ENCODE measurements around the gene HYAL3. TPM values are rescaled to one million over a fixed set of nuclear protein-coding genes. Genes with fewer than 3 reads are reported as not detected.
A peak's percentile ranks its signal among the peaks of the same experiment; 100 is the strongest.

Gene HYAL3
- total RNA-seq, 1 experiment from 2014 or later: 2.9 TPM

DNA sequence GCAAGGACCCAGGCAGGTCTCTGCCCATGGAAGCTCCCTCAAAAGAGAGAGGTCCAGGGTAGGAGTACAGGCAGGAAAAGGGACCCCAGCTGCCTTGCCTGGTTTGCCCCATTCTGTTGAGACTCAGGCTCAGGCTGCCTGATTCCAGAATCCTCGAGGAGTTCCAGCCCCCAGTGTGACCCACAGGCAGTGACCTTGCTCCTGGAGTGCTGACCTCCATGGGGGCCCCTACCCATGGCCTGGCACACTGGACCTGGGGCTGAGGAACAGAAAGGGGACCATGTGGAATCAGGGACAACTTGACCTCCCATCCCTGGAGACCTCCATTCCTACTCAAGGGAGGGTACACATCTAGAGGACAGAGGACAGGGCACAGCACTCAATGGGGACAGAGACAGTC, 33.6 kb downstream of the HYAL3 start (continued):
- TF ChIP-seq, protein P1, sequence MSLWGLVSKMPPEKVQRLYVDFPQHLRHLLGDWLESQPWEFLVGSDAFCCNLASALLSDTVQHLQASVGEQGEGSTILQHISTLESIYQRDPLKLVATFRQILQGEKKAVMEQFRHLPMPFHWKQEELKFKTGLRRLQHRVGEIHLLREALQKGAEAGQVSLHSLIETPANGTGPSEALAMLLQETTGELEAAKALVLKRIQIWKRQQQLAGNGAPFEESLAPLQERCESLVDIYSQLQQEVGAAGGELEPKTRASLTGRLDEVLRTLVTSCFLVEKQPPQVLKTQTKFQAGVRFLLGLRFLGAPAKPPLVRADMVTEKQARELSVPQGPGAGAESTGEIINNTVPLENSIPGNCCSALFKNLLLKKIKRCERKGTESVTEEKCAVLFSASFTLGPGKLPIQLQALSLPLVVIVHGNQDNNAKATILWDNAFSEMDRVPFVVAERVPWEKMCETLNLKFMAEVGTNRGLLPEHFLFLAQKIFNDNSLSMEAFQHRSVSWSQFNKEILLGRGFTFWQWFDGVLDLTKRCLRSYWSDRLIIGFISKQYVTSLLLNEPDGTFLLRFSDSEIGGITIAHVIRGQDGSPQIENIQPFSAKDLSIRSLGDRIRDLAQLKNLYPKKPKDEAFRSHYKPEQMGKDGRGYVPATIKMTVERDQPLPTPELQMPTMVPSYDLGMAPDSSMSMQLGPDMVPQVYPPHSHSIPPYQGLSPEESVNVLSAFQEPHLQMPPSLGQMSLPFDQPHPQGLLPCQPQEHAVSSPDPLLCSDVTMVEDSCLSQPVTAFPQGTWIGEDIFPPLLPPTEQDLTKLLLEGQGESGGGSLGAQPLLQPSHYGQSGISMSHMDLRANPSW (CRISPR knock-in tag; conservative IDR thresholded peaks at IDR 0.05; ENCODE audit: low read depth): no peak

DNA sequence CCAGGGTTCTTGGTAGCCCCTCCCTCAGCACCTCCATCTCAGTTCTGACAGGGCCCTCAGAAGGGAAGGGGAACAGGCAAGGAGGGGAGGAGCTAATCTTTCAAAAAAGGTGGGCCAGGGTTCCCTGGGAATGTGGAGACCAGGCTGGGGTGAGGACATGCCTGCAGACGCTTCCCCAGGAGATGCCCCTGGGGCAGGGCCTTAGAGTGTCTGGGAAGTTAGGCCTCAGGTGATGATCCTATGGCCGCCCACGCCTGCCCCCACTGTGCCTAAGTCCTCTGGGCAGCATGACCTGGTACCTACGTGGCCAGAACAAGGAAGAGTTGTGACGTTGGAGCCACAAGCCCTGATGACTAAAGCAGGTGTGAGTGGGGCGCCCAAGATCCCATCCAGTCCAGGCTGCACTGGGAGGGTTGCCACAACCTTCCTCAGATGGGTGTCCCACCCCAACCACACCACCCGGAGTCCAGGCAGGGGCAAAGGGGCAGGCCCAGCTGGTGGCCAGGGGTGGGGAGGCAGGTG, 34.2 kb downstream of the HYAL3 start:
- ATAC-seq: no peak
- 0 out of 2 replicates have a peak overlapping the region, but pooled peaks have one; percentile 24 for H3K4me3 Mint-ChIP-seq

DNA sequence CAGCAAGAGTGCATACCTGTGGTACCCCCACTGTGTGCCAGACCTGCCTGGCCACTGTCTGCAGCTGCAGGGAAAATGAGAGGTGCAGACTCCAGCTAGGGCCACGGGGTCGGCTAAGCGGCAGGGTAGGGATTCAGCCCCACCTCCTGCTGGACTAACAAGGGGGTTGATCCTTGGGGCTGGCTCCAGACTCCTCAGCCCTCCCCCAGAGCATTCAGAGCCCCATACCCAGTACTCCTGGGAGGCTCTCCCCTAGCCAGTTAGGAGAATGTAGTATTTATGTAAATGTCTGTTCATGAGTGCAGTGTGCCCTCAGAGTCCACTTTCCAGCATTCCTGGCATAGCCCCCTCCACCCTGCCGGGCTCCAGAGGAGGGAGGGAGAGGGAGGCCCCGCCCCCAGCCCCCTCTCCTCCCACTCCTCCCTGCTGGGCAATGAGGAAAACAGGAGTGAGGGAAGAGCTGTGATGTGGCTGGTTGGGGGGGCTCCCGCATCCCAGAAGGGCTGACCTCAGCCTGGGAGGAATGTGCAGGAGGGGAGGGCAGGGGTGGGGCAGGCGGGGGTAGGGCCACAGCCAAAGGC, 34.7 kb downstream of the HYAL3 start:
- Mint-ChIP-seq H3K9me3 (no peaks in the 10 kb centered on the region), H3K27me3 (ENCODE audit: low read depth) (no peaks in the 10 kb centered on the region; the same call in 1 of the 2 replicates), H3K36me3 (no peaks in the 10 kb centered on the region), H3K4me3 (peak overlapping the region; percentile 49), H3K4me1 (peaks cover 53% of the 10 kb centered on the region), H3K27ac (peak overlapping the region; percentile 99)
- ChIA-PET CTCF (interaction anchor here (0.5 to 4.4 kb wide), 35 partner anchors 8 to 888 kb away, joined by 3 to 73 read pairs (median 5); partner anchors contain the start of genes CISH, GNAI2, GNAT1 and HYAL1), POLR2A (interaction anchor here (0.6 to 1.8 kb wide), 10 partner anchors 18 to 174 kb away, joined by 3 to 13 read pairs (median 6); partner anchors contain the start of genes HYAL3 and NAA80)
- TF ChIP-seq SP1 (CRISPR knock-in tag; conservative IDR thresholded peaks at IDR 0.05): peak; percentile 57
- no peak for TF ChIP-seq NFE2L1 (CRISPR knock-in tag; IDR thresholded peaks at IDR 0.05)
- TF ChIP-seq ZBTB21 (CRISPR knock-in tag; IDR thresholded peaks at IDR 0.05; ENCODE audit: borderline replicate concordance): peak; percentile 13; the same call in 1 of the 2 replicates
- peak; percentile 92 for DNase-seq (ENCODE audit: low spot score)
- peak; percentile 67 for ATAC-seq

More for the DNA sequence above, 34.2 kb downstream of the HYAL3 start:
- TF ChIP-seq, protein P2, sequence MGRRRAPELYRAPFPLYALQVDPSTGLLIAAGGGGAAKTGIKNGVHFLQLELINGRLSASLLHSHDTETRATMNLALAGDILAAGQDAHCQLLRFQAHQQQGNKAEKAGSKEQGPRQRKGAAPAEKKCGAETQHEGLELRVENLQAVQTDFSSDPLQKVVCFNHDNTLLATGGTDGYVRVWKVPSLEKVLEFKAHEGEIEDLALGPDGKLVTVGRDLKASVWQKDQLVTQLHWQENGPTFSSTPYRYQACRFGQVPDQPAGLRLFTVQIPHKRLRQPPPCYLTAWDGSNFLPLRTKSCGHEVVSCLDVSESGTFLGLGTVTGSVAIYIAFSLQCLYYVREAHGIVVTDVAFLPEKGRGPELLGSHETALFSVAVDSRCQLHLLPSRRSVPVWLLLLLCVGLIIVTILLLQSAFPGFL (CRISPR knock-in tag; IDR thresholded peaks at IDR 0.05; ENCODE audit: borderline replicate concordance): no peak
- TF ChIP-seq, protein P1 (CRISPR knock-in tag; conservative IDR thresholded peaks at IDR 0.05; ENCODE audit: low read depth): no peak
- TF ChIP-seq ZBTB21 (CRISPR knock-in tag; IDR thresholded peaks at IDR 0.05; ENCODE audit: borderline replicate concordance): peak; percentile 15; the same call in 1 of the 2 replicates
- TF ChIP-seq, protein P3, sequence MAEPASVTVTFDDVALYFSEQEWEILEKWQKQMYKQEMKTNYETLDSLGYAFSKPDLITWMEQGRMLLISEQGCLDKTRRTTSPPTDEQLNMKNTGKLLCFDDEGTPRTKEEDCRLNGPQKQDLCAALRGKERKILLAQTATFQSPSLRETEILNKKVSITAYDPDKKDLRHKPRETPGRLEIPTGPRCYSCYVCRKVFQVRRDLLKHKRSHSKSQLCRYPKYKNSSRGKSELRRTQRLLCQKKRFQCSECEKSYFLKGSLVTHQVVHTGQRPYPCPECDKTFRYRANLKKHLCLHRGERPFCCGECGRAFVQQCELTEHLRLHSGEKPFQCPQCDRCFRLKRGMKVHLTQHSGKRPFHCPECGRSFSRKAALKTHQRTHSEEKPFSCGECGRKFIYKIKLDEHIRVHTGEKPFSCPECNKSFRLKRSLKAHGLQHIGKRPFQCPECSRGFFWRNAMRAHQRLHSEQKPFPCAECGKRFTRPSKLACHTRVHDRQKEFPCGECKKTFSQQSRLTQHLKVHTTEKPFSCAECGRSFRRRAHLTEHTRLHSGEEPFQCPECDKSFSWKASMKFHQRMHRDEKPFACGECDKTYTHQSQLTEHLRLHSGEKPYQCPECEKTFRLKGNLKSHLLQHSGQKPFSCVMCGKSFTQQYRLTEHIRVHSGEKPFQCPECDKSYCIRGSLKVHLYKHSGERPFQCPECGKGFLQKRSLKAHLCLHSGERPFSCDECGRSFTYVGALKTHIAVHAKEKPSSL (CRISPR knock-in tag; conservative IDR thresholded peaks at IDR 0.05): no peak
- H3K36me3 Mint-ChIP-seq: no peaks in the 10 kb centered on the region
- H3K27me3 Mint-ChIP-seq (ENCODE audit: low read depth): no peaks in the 10 kb centered on the region; the same call in 1 of the 2 replicates
- no peak for DNase-seq (ENCODE audit: low spot score)
- POLR2A ChIA-PET: interaction anchor here (0.6 to 1.8 kb wide), 9 partner anchors 18 to 173 kb away, joined by 3 to 13 read pairs (median 7); partner anchors contain the start of genes HYAL3 and NAA80
- H3K4me1 Mint-ChIP-seq: peaks cover 50% of the 10 kb centered on the region
- H3K9me3 Mint-ChIP-seq: no peaks in the 10 kb centered on the region
- peak overlapping the region; percentile 97 for H3K27ac Mint-ChIP-seq
- CTCF ChIA-PET: interaction anchor here (0.6 to 4.4 kb wide), 31 partner anchors 9 to 467 kb away, joined by 3 to 73 read pairs (median 7); partner anchors contain the start of genes CISH, GNAI2, GNAT1 and HYAL1
